GM12878 (cell line): ENCODE measurements around the gene DUSP14. TPM values are rescaled to one million over a fixed set of nuclear protein-coding genes. Genes with fewer than 3 reads are reported as not detected.

Source experiments
- ATAC-seq: fragments of 200-7000 bp; cut with Tn5 transposase; 3 replicates; pipeline ENCODE4 v1.9.1; 2020; ENCODE audit warnings: mild to moderate bottlenecking, moderate library complexity
- BruUV-seq: library from RNA; stranded (reverse); fragments of 400-500 nt; replicated peaks from 2 replicates; lab custom pipeline; 2021; lab: Mats Ljungman, UMichigan
- CTCF ChIA-PET: fragments of 300-600 bp; sonication (Branson Sonifier 250); formaldehyde crosslinking; extraction: SDS; loops from one replicate; lab custom pipeline; 2021; ENCODE audit warnings: inconsistent platforms; lab: Yijun Ruan, JAX
- POLR2A ChIA-PET: fragments of 350-600 bp; formaldehyde crosslinking; extraction: SDS; loops from one replicate; lab custom pipeline; 2021; ENCODE audit warnings: inconsistent platforms; lab: Charles Lee
- RAD21 ChIA-PET: fragments of 300-600 bp; sonication (Branson Sonifier 250); formaldehyde crosslinking; loops from one replicate; lab custom pipeline; 2023; ENCODE audit warnings: antibody characterized with exemption; ENCODE audit not compliant: unreplicated experiment; lab: Charles Lee
- SMC1A ChIA-PET: fragments of 300-600 bp; sonication (Branson Sonifier 250); formaldehyde crosslinking; loops from one replicate; lab custom pipeline; 2023; ENCODE audit not compliant: unreplicated experiment, uncharacterized antibody; lab: Charles Lee
- DNase-seq: peaks from one replicate; pipeline ENCODE4 v3.0.0-alpha.2; 2011; ENCODE audit warnings: low read depth, low spot score
- FAIRE-seq: peaks from 3 replicates; lab custom pipeline; 2011; peaks lifted over from hg19 to GRCh38; lab: Jason Lieb, UNC
- H2AFZ ChIP-seq: 2 replicates; pipeline ENCODE4 v1.6.0; 2011; ENCODE audit warnings: low read depth, low read length, control low read depth; ENCODE audit not compliant: control insufficient read depth
- H3K27ac ChIP-seq: 2 replicates; pipeline ENCODE4 v1.5.1; 2011; ENCODE audit warnings: control low read depth; ENCODE audit not compliant: control insufficient read depth, insufficient read depth
- H3K27me3 ChIP-seq, 2 experiments: replicated peaks in 1 of 2; 2 replicates each; pipeline versions ENCODE4 v1.6.0 to v1.6.1; 2011; ENCODE audit warnings: low read length in 1 of 2; ENCODE audit not compliant: control insufficient read depth in 2 of 2, insufficient read depth in 2 of 2
- H3K36me3 ChIP-seq, 2 experiments: 2 replicates each; pipeline ENCODE4 v1.5.1; 2011; ENCODE audit warnings: low read length in 1 of 2; ENCODE audit not compliant: control insufficient read depth in 2 of 2, insufficient read depth in 2 of 2
- H3K4me1 ChIP-seq: 2 replicates; pipeline ENCODE4 v1.6.1; 2011; ENCODE audit warnings: mild to moderate bottlenecking, low read length, moderate library complexity, mixed read lengths; ENCODE audit not compliant: control insufficient read depth, insufficient read depth
- H3K4me2 ChIP-seq: 2 replicates; pipeline ENCODE4 v1.6.0; 2011; ENCODE audit warnings: control low read depth; ENCODE audit not compliant: control insufficient read depth, insufficient read depth
- H3K4me3 ChIP-seq: fragments of 200-600 bp; sonication (generic); 2 replicates; pipeline ENCODE4 v1.5.1; 2016
- H3K79me2 ChIP-seq: 2 replicates; pipeline ENCODE4 v1.6.0; 2011; ENCODE audit warnings: low read length; ENCODE audit not compliant: control insufficient read depth, insufficient read depth
- H3K9ac ChIP-seq: 2 replicates; pipeline ENCODE4 v1.8.0; 2011; ENCODE audit warnings: low read length, control low read depth, mixed read lengths; ENCODE audit not compliant: control insufficient read depth, insufficient read depth
- H3K9me3 ChIP-seq: replicated peaks from 3 replicates; pipeline ENCODE4 v1.5.1; 2011; ENCODE audit warnings: mild to moderate bottlenecking, low read length; ENCODE audit not compliant: control insufficient read depth, insufficient read depth
- H4K20me1 ChIP-seq: 2 replicates; pipeline ENCODE4 v1.6.0; 2011; ENCODE audit not compliant: control insufficient read depth, insufficient read depth
- DPF2 ChIP-seq: fragments of 450-650 bp; IDR thresholded peaks from 2 replicates; pipeline ENCODE4 v1.6.1; 2017; ENCODE audit warnings: mild to moderate bottlenecking
- MYC ChIP-seq: IDR thresholded peaks from 2 replicates; pipeline ENCODE4 v1.6.1; 2011; ENCODE audit warnings: mild to moderate bottlenecking, low read length, moderate library complexity, inconsistent platforms; ENCODE audit not compliant: insufficient read depth, insufficient replicate concordance, insufficient read length, severe bottlenecking
- NRF1 ChIP-seq: conservative IDR thresholded peaks from 2 replicates; pipeline ENCODE4 v1.6.1; 2011; ENCODE audit warnings: mild to moderate bottlenecking, low read depth, low read length, improper control_type of control experiment
- RAD21 ChIP-seq: IDR thresholded peaks from 2 replicates; pipeline ENCODE4 v1.6.1; 2011; ENCODE audit warnings: mild to moderate bottlenecking, low read depth, low read length, moderate library complexity; ENCODE audit not compliant: insufficient read depth
- WGBS: methylation state at CpG from one replicate; pipeline ENCODE4 v1.1.6; 2016; ENCODE audit warnings: low lambda C conversion rate; ENCODE audit not compliant: insufficient replicate concordance, insufficient coverage; ENCODE audit errors: missing lambda C conversion rate; 5-methylcytosine and 5-hydroxymethylcytosine counted together
- in situ Hi-C: fragments of 300-500 bp; cut with MboI; formaldehyde crosslinking; loops from 9 replicates; pipeline ENCODE4 v1.14.3; 2018; ENCODE audit warnings: mixed read lengths
- intact Hi-C: fragments of 100-400 bp; cut with micrococcal nuclease; formaldehyde crosslinking; loops from one replicate; pipeline ENCODE4 v1.14.2; 2022; ENCODE audit not compliant: unreplicated experiment
- polyA plus RNA-seq, 11 experiments: library from polyadenylated mRNA; depleted of rRNA in 4 of 11; unstranded in 6 of 11; stranded (reverse) in 5 of 11; fragments of >200 nt; fragmentation: Nextera tagmentation in 4 of 11; fragmentation: Illumina TruSeq in 1 of 11; extraction: Ambion mirVana in 4 of 11; extraction: Trizol in 1 of 11; gene quantifications; 1 replicate in 1 of 11; 2 replicates in 10 of 11; pipeline versions ENCODE4 v1.2.1 to v1.2.3, GENCODE V29; 2011 to 2016; ENCODE audit warnings: inconsistent platforms in 2 of 11, missing spikeins in 2 of 11, low read depth in 1 of 11
- total RNA-seq, 4 experiments: library from RNA; depleted of rRNA in 3 of 4; stranded (reverse); fragments of >200 nt in 3 of 4; fragmentation: Illumina TruSeq in 1 of 4; extraction: Trizol in 1 of 4; gene quantifications; 2 replicates each; pipeline versions ENCODE4 v1.2.1 to v1.2.3, GENCODE V29; 2013 to 2021
- TF ChIP-seq, protein P1 (sequence below): fragments of 450-650 bp; formaldehyde crosslinking; IDR thresholded peaks from 2 replicates; pipeline ENCODE4 v1.5.0; 2022; ENCODE audit warnings: mild to moderate bottlenecking, missing genetic modification characterization
- TF ChIP-seq, protein P2 (sequence below), 3 experiments: IDR thresholded peaks in 2 of 3; conservative IDR thresholded peaks in 1 of 3; 2 replicates each; pipeline ENCODE4 v1.5.1; 2011; ENCODE audit warnings: low read depth in 3 of 3, low read length in 3 of 3, mild to moderate bottlenecking in 3 of 3, control low read depth in 2 of 3, moderate library complexity in 2 of 3, inconsistent platforms in 1 of 3, mixed read lengths in 1 of 3; ENCODE audit not compliant: control insufficient read depth in 2 of 3, insufficient read depth in 1 of 3; ENCODE audit errors: extremely low read depth in 1 of 3

DUSP14 gene
- total and polyA plus RNA-seq, 10 of the 15 experiments (the other 5 are each of a cell fraction or from before 2014, with no cell fraction given), result 14.5 to 36.5 (median 24.4) TPM

DNA sequence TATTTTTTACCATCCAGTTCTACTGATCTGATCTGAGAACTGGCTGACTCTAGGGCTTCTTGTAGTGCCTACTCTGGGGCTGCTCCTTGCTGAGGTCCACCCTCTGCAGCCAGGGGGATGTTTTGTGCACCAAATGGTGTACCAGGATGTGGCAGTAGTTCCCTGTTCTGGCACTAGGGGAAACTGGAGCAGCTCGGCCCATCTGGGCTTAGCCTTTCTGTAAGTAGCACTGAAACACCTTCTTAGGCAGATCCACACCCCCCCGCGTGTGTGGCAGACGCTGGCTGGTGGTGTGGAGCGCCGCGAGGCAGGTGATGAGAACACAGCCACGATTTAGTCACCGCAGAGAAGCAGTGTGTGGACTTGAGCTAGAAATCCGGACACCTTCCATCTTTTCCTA, 17.0 kb downstream of the DUSP14 start:
- intact Hi-C loops (no loop called here), in situ Hi-C loops (loop anchor here (25.0 kb wide), 1 partner anchor 881 kb away; no protein-coding TSS in a partner anchor)
- ATAC-seq (peak; percentile 95), DNase-seq (no peak), FAIRE-seq (no peak)
- H3K9ac ChIP-seq, result no peak overlapping the region
- H3K4me1 ChIP-seq, result no peaks in the 10 kb centered on the region
- 83% methylated on average over 10 of the region's 10 CpGs for WGBS
- RAD21 ChIA-PET, result no interaction called here
- no TSS peak for BruUV-seq
- H3K4me2 ChIP-seq, result no peak overlapping the region
- H3K27me3 ChIP-seq, result no peaks in the 10 kb centered on the region
- no peaks in the 10 kb centered on the region for H4K20me1 ChIP-seq
- H3K79me2 ChIP-seq, result no peaks in the 10 kb centered on the region; the same call in 1 of the 2 replicates
- no peak overlapping the region for H3K27ac ChIP-seq
- POLR2A ChIA-PET, result interaction anchor here (0.5 kb wide), 1 partner anchor 9 kb away, joined by 3 read pairs; no protein-coding TSS in a partner anchor
- SMC1A ChIA-PET, result no interaction called here
- H3K4me3 ChIP-seq, result no peak overlapping the region
- H3K9me3 ChIP-seq, result no peaks in the 10 kb centered on the region
- H3K36me3 ChIP-seq, result peaks cover 3 to 5% of the 10 kb centered on the region in 2 experiments; a peak in 3 of 4 replicates
- TF ChIP-seq, protein P1, sequence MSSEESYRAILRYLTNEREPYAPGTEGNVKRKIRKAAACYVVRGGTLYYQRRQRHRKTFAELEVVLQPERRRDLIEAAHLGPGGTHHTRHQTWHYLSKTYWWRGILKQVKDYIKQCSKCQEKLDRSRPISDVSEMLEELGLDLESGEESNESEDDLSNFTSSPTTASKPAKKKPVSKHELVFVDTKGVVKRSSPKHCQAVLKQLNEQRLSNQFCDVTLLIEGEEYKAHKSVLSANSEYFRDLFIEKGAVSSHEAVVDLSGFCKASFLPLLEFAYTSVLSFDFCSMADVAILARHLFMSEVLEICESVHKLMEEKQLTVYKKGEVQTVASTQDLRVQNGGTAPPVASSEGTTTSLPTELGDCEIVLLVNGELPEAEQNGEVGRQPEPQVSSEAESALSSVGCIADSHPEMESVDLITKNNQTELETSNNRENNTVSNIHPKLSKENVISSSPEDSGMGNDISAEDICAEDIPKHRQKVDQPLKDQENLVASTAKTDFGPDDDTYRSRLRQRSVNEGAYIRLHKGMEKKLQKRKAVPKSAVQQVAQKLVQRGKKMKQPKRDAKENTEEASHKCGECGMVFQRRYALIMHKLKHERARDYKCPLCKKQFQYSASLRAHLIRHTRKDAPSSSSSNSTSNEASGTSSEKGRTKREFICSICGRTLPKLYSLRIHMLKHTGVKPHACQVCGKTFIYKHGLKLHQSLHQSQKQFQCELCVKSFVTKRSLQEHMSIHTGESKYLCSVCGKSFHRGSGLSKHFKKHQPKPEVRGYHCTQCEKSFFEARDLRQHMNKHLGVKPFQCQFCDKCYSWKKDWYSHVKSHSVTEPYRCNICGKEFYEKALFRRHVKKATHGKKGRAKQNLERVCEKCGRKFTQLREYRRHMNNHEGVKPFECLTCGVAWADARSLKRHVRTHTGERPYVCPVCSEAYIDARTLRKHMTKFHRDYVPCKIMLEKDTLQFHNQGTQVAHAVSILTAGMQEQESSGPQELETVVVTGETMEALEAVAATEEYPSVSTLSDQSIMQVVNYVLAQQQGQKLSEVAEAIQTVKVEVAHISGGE (CRISPR knock-in tag), result no peak
- TF ChIP-seq, protein P2, sequence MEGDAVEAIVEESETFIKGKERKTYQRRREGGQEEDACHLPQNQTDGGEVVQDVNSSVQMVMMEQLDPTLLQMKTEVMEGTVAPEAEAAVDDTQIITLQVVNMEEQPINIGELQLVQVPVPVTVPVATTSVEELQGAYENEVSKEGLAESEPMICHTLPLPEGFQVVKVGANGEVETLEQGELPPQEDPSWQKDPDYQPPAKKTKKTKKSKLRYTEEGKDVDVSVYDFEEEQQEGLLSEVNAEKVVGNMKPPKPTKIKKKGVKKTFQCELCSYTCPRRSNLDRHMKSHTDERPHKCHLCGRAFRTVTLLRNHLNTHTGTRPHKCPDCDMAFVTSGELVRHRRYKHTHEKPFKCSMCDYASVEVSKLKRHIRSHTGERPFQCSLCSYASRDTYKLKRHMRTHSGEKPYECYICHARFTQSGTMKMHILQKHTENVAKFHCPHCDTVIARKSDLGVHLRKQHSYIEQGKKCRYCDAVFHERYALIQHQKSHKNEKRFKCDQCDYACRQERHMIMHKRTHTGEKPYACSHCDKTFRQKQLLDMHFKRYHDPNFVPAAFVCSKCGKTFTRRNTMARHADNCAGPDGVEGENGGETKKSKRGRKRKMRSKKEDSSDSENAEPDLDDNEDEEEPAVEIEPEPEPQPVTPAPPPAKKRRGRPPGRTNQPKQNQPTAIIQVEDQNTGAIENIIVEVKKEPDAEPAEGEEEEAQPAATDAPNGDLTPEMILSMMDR (IDR thresholded peaks at IDR 0.05 in 2 of 3, conservative IDR thresholded peaks at IDR 0.05 in 1 of 3; ENCODE audit: control insufficient read depth in 2 of 3, extremely low read depth in 1 of 3, insufficient read depth in 1 of 3, low read depth in 3 of 3, low read length in 3 of 3), result peak; percentile 21 to 60 (median 48)
- TF ChIP-seq DPF2 (no peak), NRF1 (no peak), MYC (no peak), RAD21 (0 out of 2 replicates have a peak, but pooled peaks have one; percentile 2)
- CTCF ChIA-PET, result interaction anchor here (0.8 kb wide), 2 partner anchors 9 to 13 kb away, joined by 3 read pairs; no protein-coding TSS in a partner anchor
- H2AFZ ChIP-seq, result no peak overlapping the region
